ENCODE measurements around the gene NEU4. TPM values are rescaled to one million over a fixed set of nuclear protein-coding genes. Genes with fewer than 3 reads are reported as not detected.
"Not testable (repeated sequence)": the region's sequence is repeated elsewhere in the genome, so short reads cannot be mapped to it uniquely, and the experiment has no call there.

NEU4 gene
- total RNA-seq, 4 donors from 2014 or later, result 58.1 to 195 (median 93.9) TPM

GRCh38 chr2:241821460-241822263, 12.7 kb downstream of the NEU4 start:
- peaks cover 3% of the 10 kb centered on the region for H3K27me3 ChIP-seq
- H3K4me3 ChIP-seq, result no peak overlapping the region
- intact Hi-C loops (cut with DNase I; ENCODE audit: low total_unique reads) (no loop called here), in situ Hi-C loops (cut with MboI; ENCODE audit: low pct_ligation_motif_present in 1 of 4, low pct_unique_long_range_greater_than_20kb in 1 of 4, low sequenced_read_pairs in 3 of 4) (no loop called here)
- peak; percentile 7 for DNase-seq
- H3K27ac ChIP-seq, result no peak overlapping the region
- H3K4me1 ChIP-seq, result peaks cover 4 to 21% (median 12%) of the 10 kb centered on the region in 4 donors
- H3K9me3 ChIP-seq, result no peaks in the 10 kb centered on the region
- no peak for TF ChIP-seq POLR2AphosphoS5 (IDR thresholded peaks at IDR 0.05)
- no peak for TF ChIP-seq EP300 (IDR thresholded peaks at IDR 0.05; ENCODE audit: low read depth)
- no peak for TF ChIP-seq POLR2A (IDR thresholded peaks at IDR 0.05)
- no peak for TF ChIP-seq CTCF (IDR thresholded peaks at IDR 0.05)
- WGBS, 2 donors (ENCODE audit: low coverage in 1 of 2), result 78 to 80% methylated on average over 3 to 28 of the region's 28 CpGs
- H3K36me3 ChIP-seq, result no peaks in the 10 kb centered on the region

GRCh38 chr2:241822264-241822623, 13.3 kb downstream of the NEU4 start:
- H3K9me3 ChIP-seq, result peaks cover 2 to 5% of the 10 kb centered on the region in 2 donors
- H3K36me3 ChIP-seq, result no peaks in the 10 kb centered on the region
- intact Hi-C loops (cut with DNase I; ENCODE audit: low total_unique reads), result no loop called here
- 52 to 80% methylated on average over 6 to 14 of the region's 14 CpGs for WGBS, 2 donors (ENCODE audit: low coverage in 1 of 2)
- no peak overlapping the region for H3K4me3 ChIP-seq
- peaks cover 4 to 15% (median 10%) of the 10 kb centered on the region in 4 donors for H3K4me1 ChIP-seq
- H3K27ac ChIP-seq, result no peak overlapping the region
- TF ChIP-seq EP300 (IDR thresholded peaks at IDR 0.05; ENCODE audit: low read depth) (no peak), POLR2A (IDR thresholded peaks at IDR 0.05) (no peak), CTCF (IDR thresholded peaks at IDR 0.05) (no peak), POLR2AphosphoS5 (IDR thresholded peaks at IDR 0.05) (no peak)
- DNase-seq, result no peak
- in situ Hi-C loops (cut with MboI; ENCODE audit: low pct_ligation_motif_present in 1 of 4, low pct_unique_long_range_greater_than_20kb in 1 of 4, low sequenced_read_pairs in 3 of 4), result no loop called here
- H3K27me3 ChIP-seq, result peaks cover 3% of the 10 kb centered on the region

- DNase-seq; H3K9me3 ChIP-seq; intact Hi-C loops (cut with DNase I; ENCODE audit: low total_unique reads); H3K27me3 ChIP-seq; in situ Hi-C loops (cut with MboI; ENCODE audit: low pct_ligation_motif_present in 1 of 4, low pct_unique_long_range_greater_than_20kb in 1 of 4, low sequenced_read_pairs in 3 of 4); H3K27ac ChIP-seq; H3K4me3 ChIP-seq; H3K36me3 ChIP-seq; H3K4me1 ChIP-seq: not testable (repeated sequence)
- 92% methylated on average over 21 to 45 of the region's 45 CpGs for WGBS, 2 donors (ENCODE audit: low coverage in 1 of 2)
These were observed 14.8 kb downstream of the NEU4 start for GRCh38 chr2:241823531-241824437.

GRCh38 chr2:241827394-241827793, 18.4 kb downstream of the NEU4 start:
- no peaks in the 10 kb centered on the region for H3K36me3 ChIP-seq
- H3K4me3 ChIP-seq, result no peak overlapping the region
- peaks cover 3% of the 10 kb centered on the region for H3K27me3 ChIP-seq
- no peak overlapping the region for H3K27ac ChIP-seq
- DNase-seq, result no peak
- no peaks in the 10 kb centered on the region for H3K4me1 ChIP-seq
- H3K9me3 ChIP-seq, result peaks cover 4 to 10% of the 10 kb centered on the region in 2 donors
- intact Hi-C loops (cut with DNase I; ENCODE audit: low total_unique reads) (no loop called here), in situ Hi-C loops (cut with MboI; ENCODE audit: low pct_ligation_motif_present in 1 of 4, low pct_unique_long_range_greater_than_20kb in 1 of 4, low sequenced_read_pairs in 3 of 4) (no loop called here)
- TF ChIP-seq CTCF (IDR thresholded peaks at IDR 0.05) (no peak), POLR2AphosphoS5 (IDR thresholded peaks at IDR 0.05) (no peak), POLR2A (IDR thresholded peaks at IDR 0.05) (no peak), EP300 (IDR thresholded peaks at IDR 0.05; ENCODE audit: low read depth) (no peak)
- WGBS, 2 donors (ENCODE audit: low coverage in 1 of 2), result 56 to 63% methylated on average over 2 of the region's 2 CpGs

All from transverse colon (tissue), 4 donors.